ENCODE data around the gene C2orf15. TPM values are rescaled to one million over a fixed set of nuclear protein-coding genes. Genes with fewer than 3 reads are reported as not detected.

The C2orf15 gene
- total RNA-seq, 6 donors from 2014 or later = 0.33 to 3.0 (median 1.5) TPM; not detected in 1

- Histone ChIP-seq H3K27me3 (no peaks in the 10 kb centered on the region), H3K9me3 (no peaks in the 10 kb centered on the region), H3K4me1 (peaks cover 31 to 40% (median 35%) of the 10 kb centered on the region in 4 donors), H3K36me3 (no peaks in the 10 kb centered on the region), H3K27ac (peak within 1 kb of the TSS; percentile 79 to 89 (median 82)), H3K4me3 (peak within 1 kb of the TSS; percentile 60 to 84 (median 76))
- ATAC-seq (ENCODE audit: low FRiP score in 2 of 2) = peak; percentile 96 to 98
- WGBS, 2 donors = 0 to 1% methylated on average over 22 to 39 of the region's 39 CpGs
- TF ChIP-seq EP300 (IDR thresholded peaks at IDR 0.05) (peak in 1 of 4 donors; percentile 79), POLR2A (IDR thresholded peaks at IDR 0.05) (peak in 3 of 4 donors; percentile 66 to 79 (median 75)), CTCF (IDR thresholded peaks at IDR 0.05) (peak in 1 of 6 experiments; percentile 25), POLR2AphosphoS5 (IDR thresholded peaks at IDR 0.05) (peak; percentile 90 to 98)
- DNase-seq = peak; percentile 46 to 95
These were observed 39.5 kb downstream of the C2orf15 start, which contains the start of the genes MITD1 and MRPL30 for GRCh38 chr2:99180755-99181623. Gene MITD1 (minus strand): TSS chr2:99181058. CDS start chr2:99180981, 77 bp downstream. Gene MRPL30 (plus strand): TSS chr2:99181184. CDS start chr2:99186204, 5,020 bp downstream.

GRCh38 chr2:99181624-99182000 is 40.1 kb downstream of the C2orf15 start:
- TF ChIP-seq POLR2AphosphoS5 (IDR thresholded peaks at IDR 0.05) (no peak), EP300 (IDR thresholded peaks at IDR 0.05) (no peak), POLR2A (IDR thresholded peaks at IDR 0.05) (no peak), CTCF (IDR thresholded peaks at IDR 0.05) (no peak)
- peaks cover 31 to 40% (median 35%) of the 10 kb centered on the region in 4 donors for H3K4me1 ChIP-seq
- 6% methylated on average over 4 of the region's 4 CpGs for WGBS, 2 donors
- peak overlapping the region; percentile 51 to 84 (median 68) for H3K4me3 ChIP-seq
- H3K9me3 ChIP-seq = no peaks in the 10 kb centered on the region
- peak overlapping the region in 3 of 4 donors; percentile 80 to 89 (median 84) for H3K27ac ChIP-seq
- H3K27me3 ChIP-seq = no peaks in the 10 kb centered on the region
- DNase-seq = no peak
- ATAC-seq (ENCODE audit: low FRiP score in 2 of 2) = no peak
- H3K36me3 ChIP-seq = peaks cover 0 to under 1% (median 0%) of the 10 kb centered on the region in 4 donors

GRCh38 chr2:99183025-99183424 is 41.5 kb downstream of the C2orf15 start:
- H3K4me3 ChIP-seq = no peak overlapping the region
- no peaks in the 10 kb centered on the region for H3K9me3 ChIP-seq
- peak in 1 of 2 donors; percentile 33 for DNase-seq
- peaks cover 31 to 40% (median 35%) of the 10 kb centered on the region in 4 donors for H3K4me1 ChIP-seq
- no peak for TF ChIP-seq EP300 (IDR thresholded peaks at IDR 0.05)
- H3K27me3 ChIP-seq = no peaks in the 10 kb centered on the region
- ATAC-seq (ENCODE audit: low FRiP score in 2 of 2) = no peak
- peaks cover 0 to 8% (median 0%) of the 10 kb centered on the region in 4 donors for H3K36me3 ChIP-seq
- no peak overlapping the region for H3K27ac ChIP-seq
- WGBS, 2 donors = 77 to 82% methylated on average over 3 of the region's 3 CpGs

GRCh38 chr2:99184811-99185210 is 43.3 kb downstream of the C2orf15 start:
- no peaks in the 10 kb centered on the region for H3K9me3 ChIP-seq
- no peak for ATAC-seq (ENCODE audit: low FRiP score in 2 of 2)
- DNase-seq = no peak
- H3K27ac ChIP-seq = no peak overlapping the region
- peaks cover 20 to 27% (median 23%) of the 10 kb centered on the region in 4 donors for H3K4me1 ChIP-seq
- no peak overlapping the region for H3K4me3 ChIP-seq
- H3K36me3 ChIP-seq = peaks cover 0 to 19% (median 10%) of the 10 kb centered on the region in 4 donors
- 72 to 97% methylated on average over 6 of the region's 6 CpGs for WGBS, 2 donors
- TF ChIP-seq EP300 (IDR thresholded peaks at IDR 0.05) (no peak), POLR2AphosphoS5 (IDR thresholded peaks at IDR 0.05) (no peak), CTCF (IDR thresholded peaks at IDR 0.05) (no peak)
- H3K27me3 ChIP-seq = no peaks in the 10 kb centered on the region

GRCh38 chr2:99187011-99187410 is 45.5 kb downstream of the C2orf15 start:
- ATAC-seq (ENCODE audit: low FRiP score in 2 of 2) = no peak
- H3K4me1 ChIP-seq = peaks cover 9 to 13% (median 13%) of the 10 kb centered on the region in 4 donors
- H3K36me3 ChIP-seq = peaks cover 0 to 37% (median 20%) of the 10 kb centered on the region in 4 donors
- H3K27me3 ChIP-seq = no peaks in the 10 kb centered on the region
- TF ChIP-seq EP300 (IDR thresholded peaks at IDR 0.05) = no peak
- TF ChIP-seq POLR2AphosphoS5 (IDR thresholded peaks at IDR 0.05) = no peak
- no peak for TF ChIP-seq POLR2A (IDR thresholded peaks at IDR 0.05)
- no peak for TF ChIP-seq CTCF (IDR thresholded peaks at IDR 0.05)
- no peak overlapping the region for H3K4me3 ChIP-seq
- DNase-seq = no peak
- no peaks in the 10 kb centered on the region for H3K9me3 ChIP-seq
- no peak overlapping the region for H3K27ac ChIP-seq

Measured in upper lobe of left lung (tissue), 6 donors.